Measurements from ENCODE around the gene PRKCH.
"Not testable (repeated sequence)": the region's sequence is repeated elsewhere in the genome, so short reads cannot be mapped to it uniquely, and the experiment has no call there.

PRKCH gene

GRCh38 chr14:61395115-61395725 lies 73.8 kb downstream of the PRKCH start:
- DNase-seq, result no peak

DNA sequence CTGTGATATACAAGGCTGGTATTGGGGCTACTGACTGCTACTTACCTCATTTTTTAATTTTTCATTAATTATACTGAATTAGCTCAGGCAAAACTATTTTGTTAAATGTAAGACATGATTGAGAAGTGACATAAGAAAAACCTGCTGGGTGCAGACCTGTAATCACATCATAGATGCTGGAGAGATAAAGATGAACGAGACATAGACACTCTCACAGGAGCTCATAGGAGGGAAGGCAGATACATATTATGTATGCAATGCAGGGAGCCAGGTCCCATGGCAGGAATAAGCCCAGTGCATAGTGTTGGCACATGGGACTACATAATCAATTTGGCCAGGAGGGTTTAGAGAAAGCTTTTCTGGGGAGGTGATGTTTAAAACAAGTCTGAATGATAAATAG lies 74.9 kb downstream of the PRKCH start:
- no peak for DNase-seq

- no peak for DNase-seq
Measured at GRCh38 chr14:61396694-61397093, 75.3 kb downstream of the PRKCH start.

- no peak for DNase-seq
Measured at GRCh38 chr14:61397615-61398014, 76.2 kb downstream of the PRKCH start.

DNA sequence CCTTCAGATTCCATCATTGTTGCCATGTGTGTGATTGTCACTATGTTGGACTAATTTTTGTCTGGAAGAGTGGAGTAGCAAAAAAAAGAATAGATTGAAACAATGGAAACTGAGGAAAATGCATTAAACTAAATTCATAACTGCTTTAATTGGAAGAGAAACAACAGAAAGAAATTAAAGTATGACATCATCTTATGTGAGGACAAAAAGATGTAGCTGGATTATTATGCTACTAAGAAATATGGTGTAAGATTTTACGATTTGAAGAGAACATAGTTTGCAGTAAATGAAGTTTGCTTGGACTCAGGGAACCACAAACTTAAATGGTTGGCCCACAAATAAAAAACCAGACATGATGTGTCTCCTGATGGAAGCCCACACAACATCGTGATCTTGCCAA lies 76.8 kb downstream of the PRKCH start:
- DNase-seq, result no peak

GRCh38 chr14:61399365-61399764 lies 78.0 kb downstream of the PRKCH start:
- DNase-seq, result no peak

DNA sequence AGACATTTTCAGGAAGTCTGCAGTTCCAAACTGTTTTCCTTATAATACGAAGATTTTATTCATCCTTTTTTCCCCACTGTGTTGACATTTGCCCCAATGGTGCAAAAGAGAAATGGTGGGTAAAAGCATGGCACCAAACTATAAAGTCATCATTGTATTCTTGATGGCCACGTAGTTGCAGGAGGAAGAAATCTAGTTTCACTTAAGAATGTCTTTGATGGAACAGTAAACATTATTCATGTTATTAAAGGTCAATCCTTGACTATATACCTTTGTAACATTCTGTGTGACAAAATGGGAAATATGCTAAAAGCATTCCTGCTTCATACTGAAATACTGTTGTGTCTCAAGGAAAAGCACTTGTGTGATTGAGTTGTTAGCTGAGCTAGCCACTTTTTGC lies 80.1 kb downstream of the PRKCH start:
- DNase-seq, result no peak

GRCh38 chr14:61403411-61403810 lies 82.0 kb downstream of the PRKCH start:
- DNase-seq, result no peak

DNA sequence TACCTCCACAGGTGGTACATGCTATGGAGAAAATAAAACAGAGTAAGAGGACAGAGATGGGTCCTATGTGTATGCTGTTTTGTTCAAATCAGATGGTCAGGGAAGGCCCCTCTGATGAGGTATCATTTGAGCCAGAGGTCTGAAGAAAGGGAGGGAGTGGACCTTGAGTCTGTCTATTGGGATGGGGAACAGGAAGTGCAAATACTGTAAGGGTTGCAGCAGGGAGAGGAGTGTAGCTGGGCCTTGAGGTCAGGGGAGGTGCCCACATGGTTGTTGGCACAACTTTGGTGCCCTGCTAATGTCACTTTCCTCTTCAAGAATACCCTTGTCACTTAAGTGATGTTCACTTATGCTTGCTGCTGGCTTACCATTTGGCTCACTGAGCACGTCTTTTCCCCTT lies 83.3 kb downstream of the PRKCH start:
- DNase-seq, result no peak

DNA sequence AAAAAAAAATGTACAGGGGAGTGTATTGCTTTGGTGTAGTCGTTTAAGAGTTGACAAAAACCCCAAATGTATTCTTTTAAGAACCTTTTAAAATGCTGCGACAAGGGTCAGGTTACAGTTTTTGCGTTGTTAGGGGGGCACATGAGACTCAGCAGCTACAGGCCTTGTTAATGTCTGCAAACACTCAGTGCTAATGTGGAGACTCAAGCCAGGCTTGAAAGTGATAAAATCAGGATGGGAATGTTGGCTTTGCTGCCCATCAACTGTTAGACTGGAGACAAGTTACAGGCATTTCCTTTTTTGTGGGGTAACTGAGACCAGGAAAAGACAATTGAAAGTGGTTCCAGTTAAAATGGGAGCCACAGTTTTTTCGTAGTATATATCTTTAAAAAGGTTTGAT lies 84.8 kb downstream of the PRKCH start:
- no peak for DNase-seq

GRCh38 chr14:61406675-61407074 lies 85.3 kb downstream of the PRKCH start:
- no peak for DNase-seq

DNA sequence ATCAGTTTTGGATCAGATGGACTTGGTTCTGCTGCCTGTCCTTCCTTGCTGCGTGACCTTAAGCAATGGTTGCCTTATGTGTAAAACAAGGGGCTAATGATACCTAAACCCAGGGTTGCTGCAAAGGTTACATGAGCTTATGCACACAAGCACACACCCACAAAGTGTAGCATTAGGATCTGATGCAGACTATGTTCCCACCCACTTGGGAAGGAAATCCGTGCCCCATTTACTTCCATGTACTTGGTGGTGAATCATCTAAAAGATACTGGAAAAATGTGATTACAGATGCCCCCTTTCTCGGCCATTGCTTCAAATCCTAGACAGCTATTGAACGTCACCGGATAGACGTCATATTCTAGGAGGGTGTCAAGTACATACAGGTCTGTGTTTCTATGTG lies 87.1 kb downstream of the PRKCH start:
- no peak for DNase-seq

- DNase-seq, result no peak
Measured at GRCh38 chr14:61409782-61410181, 88.4 kb downstream of the PRKCH start.

DNA sequence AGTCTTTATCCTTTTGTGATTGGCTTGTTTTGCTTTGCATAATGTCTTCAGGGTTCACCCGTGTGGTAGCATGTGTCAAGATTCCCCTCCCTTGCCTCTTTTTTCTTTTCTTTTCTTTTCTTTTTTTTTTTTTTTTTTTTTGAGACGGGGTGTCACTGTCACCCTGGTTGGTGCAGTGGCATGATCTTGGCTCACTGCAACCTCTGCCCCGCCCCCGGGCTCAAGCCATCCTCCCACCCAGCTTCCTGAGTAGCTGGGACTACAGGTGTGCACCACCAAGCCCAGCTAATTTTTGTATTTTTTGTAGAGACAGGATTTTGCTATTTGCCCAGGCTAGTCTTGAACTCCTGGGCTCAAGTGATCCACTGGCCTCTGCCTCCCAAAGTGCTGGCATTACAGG lies 94.6 kb downstream of the PRKCH start:
- DNase-seq, result not testable (repeated sequence)

DNA sequence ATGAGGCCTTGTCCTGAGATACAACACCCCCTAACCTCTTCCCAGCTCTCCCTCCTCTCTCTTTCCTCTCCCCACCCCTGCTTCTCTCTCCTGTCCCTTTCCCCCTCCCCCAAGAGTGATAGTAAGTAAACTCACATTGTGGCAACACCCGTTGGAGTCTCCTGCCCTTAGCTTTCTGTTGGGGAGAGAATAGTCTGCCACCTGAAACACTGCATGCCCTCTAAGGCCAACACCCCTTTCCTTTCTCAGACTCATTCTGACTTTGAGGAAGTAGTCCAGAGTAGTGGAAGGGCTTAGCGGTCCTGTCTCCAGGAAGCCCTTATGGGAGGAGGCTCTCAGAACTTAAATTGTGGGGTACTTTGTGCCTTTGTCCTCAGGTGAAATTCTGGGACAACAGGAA lies 95.2 kb downstream of the PRKCH start:
- DNase-seq, result peak in 3 of 4 experiments; percentile 38 to 54 (median 50)

DNA sequence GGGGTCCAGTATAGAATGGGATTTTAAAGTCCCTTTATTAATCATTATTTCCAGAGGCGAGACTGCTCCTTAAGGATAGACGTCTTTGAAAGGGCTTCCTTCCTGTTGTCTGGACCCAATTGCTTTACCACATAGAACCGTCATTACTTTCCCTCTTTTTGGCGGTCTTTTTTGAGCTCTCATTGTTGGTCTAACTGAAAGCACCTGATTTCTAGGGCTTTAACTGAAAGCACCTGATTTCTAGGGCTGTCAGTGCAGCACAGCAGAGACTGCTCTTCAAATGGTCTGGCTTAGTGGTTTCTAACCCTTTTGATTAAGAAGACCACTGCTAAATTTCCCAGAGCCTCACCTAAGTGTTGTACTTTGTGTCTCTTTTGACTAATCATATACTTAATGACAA lies 95.8 kb downstream of the PRKCH start:
- DNase-seq, result no peak

DNA sequence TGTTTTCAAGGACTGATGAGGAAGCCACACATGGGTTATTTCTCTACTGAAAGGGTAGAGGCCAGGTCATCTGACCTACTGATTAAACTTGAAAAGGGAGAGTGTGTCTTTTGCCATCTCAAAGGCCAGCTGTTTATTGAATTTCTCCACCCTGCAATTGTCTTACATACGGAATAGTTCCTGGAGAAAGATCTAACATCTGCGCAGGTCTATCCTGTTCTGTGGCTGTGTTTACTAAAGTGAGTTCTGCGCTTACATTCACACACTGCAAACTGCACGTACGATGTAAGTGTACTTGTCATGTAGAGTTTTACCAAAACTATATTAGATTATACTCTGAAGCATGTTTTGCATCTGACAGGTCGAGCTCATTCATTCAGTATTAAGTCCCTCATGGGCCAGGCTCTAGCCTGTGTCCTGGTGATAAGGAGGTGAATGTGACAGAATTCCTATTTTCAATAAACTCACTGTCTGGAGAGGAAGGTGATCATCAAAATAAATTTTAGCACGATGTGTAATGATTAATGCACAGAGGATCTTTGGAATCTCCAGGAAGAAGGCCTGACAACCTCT lies 96.6 kb downstream of the PRKCH start:
- no peak for DNase-seq

DNA sequence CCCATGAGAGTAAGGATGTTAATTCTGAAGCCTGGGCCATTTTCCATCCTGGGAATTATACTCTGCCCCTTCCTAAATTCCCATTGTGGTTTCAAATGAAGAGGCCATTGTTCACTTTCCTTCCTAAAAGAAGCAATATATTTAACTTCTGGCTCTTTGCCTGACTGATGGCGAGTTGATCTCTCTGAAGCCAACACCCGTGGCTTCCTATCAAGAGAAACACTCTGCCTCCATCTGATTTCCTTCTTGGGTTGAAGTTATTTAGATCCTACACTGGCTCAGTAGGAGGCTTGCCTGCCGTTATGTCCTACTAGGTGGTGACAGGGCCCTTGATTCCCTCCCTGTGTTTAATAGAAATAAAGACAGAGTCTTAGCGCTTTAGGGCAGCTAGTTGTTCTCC lies 97.4 kb downstream of the PRKCH start:
- no peak for DNase-seq

DNA sequence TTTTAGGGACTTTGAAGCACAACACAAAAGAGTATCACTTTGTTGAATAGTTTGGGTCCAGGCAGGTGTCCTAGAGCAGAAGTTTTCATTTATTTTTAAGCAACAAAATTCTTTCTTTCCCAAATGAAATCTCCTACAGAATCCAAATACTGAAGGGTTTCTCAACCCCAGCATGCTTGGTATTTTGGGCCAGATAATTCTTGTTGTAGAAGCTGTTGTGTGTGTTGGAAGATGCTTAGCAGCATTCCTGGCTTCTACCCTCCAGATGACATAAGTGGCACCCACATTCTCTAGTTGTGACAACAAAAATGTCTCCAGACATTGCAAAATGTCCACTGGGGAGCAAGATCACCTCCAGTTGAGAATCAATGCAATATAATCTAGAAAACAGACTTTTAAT lies 97.8 kb downstream of the PRKCH start:
- no peak for DNase-seq

DNA sequence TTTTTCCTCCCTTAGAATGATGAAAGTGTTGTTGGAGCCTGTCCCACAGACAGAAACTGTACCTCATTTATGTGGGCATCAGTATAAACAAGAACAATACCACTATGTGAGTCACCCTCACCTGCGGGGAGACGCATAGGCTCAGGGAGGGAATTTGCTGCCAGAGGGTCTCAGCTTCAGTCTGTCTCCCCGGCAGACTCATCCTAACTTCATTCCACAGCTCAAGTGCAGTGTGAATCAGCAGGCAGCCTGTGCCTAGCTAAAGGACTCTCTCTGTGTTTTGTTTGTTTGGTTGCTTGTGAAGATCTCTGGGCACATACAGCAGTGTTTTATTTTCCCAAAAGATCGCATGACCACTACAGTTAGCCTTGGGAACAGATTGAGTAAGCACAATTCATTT lies 98.9 kb downstream of the PRKCH start:
- no peak for DNase-seq

DNA sequence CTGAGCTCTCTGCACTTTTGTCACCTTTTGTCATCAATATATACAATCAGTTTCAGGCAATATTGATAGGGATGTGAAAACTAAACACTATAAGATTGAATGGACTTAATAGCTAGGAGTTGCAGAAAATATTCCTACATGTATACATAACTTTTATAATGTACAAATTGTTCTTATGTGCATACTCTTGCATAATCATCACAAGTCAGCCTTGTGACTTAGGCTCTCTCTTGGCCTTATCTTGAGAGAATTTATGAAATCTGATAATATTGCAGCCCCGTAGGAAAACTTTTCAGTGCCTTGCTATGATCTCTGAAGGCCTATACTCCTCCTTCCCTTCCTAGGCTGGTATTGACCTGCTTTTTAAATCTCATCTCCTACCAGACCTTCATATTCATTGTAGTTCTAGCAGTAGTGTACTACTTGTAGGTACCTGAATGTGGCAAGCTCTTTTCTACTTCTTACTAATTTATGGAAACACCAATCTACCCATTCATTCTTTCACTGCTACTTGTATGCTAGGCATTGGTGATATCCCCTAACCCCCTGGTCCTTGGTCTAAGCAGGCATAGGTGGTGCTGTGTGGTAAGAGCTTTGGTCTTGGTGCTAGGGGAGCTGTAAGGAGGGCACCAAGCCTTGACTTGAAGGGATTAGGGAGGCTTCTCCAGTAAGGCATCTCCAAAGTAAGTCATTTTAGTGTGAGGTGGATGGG lies 100.0 kb downstream of the PRKCH start:
- peak in 3 of 4 experiments; percentile 22 to 48 (median 35) for DNase-seq

DNA sequence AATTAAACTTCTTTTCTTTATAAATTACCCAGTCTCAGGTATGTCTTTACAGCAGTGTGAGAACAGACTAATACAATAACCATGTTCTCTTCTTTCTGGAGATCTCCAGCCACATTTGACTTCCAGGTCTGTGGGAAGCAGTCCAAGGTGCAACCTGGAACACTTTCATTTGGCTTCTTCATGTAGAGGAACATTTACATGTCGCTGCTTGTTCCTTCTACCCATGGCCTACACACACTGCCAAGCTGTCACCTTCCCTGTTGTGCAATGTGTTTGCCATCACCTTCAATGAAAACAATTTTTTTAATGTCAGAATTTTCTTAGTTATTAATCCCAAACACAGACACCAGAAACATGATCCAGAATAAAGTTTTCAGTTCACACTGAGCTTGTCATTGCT lies 104.7 kb downstream of the PRKCH start:
- no peak for DNase-seq

GRCh38 chr14:61428261-61428660 lies 106.9 kb downstream of the PRKCH start:
- no peak for DNase-seq

DNA sequence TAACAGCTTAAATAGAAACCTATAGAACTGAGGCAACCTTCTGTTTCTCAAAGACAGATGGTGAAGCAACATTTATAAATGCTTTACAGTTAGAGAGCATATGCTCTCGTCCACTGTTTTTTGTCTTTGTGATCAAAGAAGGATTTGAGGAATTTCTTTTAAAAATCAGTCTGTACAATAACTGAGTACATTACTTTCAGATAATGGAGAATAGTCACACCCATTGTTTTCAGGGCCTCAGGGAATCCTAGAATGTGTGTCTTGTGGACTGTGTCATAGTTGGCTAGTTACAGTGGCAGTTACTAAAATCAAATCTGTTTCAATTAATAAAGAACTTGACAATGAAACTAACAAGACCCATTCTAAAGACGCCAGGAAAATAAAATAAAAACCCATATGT lies 107.9 kb downstream of the PRKCH start:
- DNase-seq, result no peak
